Colonic mucosa (tissue), 4 donors: ENCODE data around the gene XRN1. TPM values are rescaled to one million over a fixed set of nuclear protein-coding genes. Genes with fewer than 3 reads are reported as not detected.
"Not testable (repeated sequence)": the region's sequence is repeated elsewhere in the genome, so short reads cannot be mapped to it uniquely, and the experiment has no call there.

ENCODE experiments used
- DNase-seq: peaks from one replicate; pipeline ENCODE4 v3.0.0-alpha.2; 2020
- H3K27ac ChIP-seq: fragments of 200-600 bp; one replicate; pipeline ENCODE4 v1.8.0; 2021
- H3K27me3 ChIP-seq: fragments of 200-600 bp; one replicate; pipeline ENCODE4 v1.8.0; 2021
- H3K36me3 ChIP-seq: fragments of 200-600 bp; one replicate; pipeline ENCODE4 v1.8.0; 2021
- H3K4me1 ChIP-seq: fragments of 200-600 bp; one replicate; pipeline ENCODE4 v1.8.0; 2021; ENCODE audit warnings: mild to moderate bottlenecking
- H3K4me3 ChIP-seq: fragments of 200-600 bp; one replicate; pipeline ENCODE4 v1.8.0; 2021
- H3K9ac ChIP-seq, 2 donors: one replicate each; pipeline ENCODE4 v1.7.0; 2013; ENCODE audit warnings: control low read depth in 2 of 2, low read depth in 2 of 2, low read length in 2 of 2
- H3K9me3 ChIP-seq: fragments of 200-600 bp; one replicate; pipeline ENCODE4 v1.8.0; 2021
- intact Hi-C: fragments of 100-400 bp; cut with DNase I; formaldehyde crosslinking; loops from one replicate; pipeline ENCODE4 v1.14.1; 2022
- total RNA-seq, 2 donors: library from RNA; stranded (reverse); fragmentation: NEBNext Ultra II Directional in 1 of 2; extraction: Animal tissue kit (Norgen Biotek cat#: 25700) in 1 of 2; gene quantifications; one replicate each; pipeline ENCODE4 v1.2.1, GENCODE V29; 2021
- TF ChIP-seq, protein P1 (sequence below): fragments of 200-600 bp; IDR thresholded peaks from one replicate; pipeline ENCODE4 v1.8.0; 2022; ENCODE audit warnings: antibody characterized with exemption, mild to moderate bottlenecking
- donor health status: healthy.
- donor health status: DM: no; HTN: no; CAD: no.
- donor health status: DM: no; HTN: no; CAD: no.

The XRN1 gene
- total RNA-seq, 2 donors from 2014 or later = 23.3 to 57.0 TPM

DNA sequence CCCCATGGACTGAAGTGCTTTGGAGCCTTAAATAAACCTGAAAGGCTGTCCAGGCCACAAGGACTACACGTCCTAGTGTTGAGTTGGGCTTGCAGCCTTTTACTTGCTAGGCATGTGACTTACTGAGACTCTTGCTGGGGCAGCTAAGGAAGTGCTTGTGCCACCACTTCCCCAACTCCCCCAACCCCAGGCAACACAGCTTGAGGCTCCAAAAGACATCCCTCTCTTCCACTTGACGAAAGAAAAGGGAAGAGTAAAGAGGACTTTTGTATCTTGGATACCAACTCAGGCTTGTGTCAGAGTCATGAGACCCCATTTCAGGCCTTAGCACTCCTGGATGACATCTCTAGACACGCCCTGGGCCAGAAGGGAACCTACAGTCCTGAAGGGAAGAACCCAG is 109.8 kb downstream of the XRN1 start:
- Histone ChIP-seq H3K27me3 (no peaks in the 10 kb centered on the region), H3K36me3 (no peaks in the 10 kb centered on the region), H3K9ac (no peak overlapping the region), H3K4me3 (no peak overlapping the region), H3K27ac (no peak overlapping the region), H3K4me1 (no peaks in the 10 kb centered on the region), H3K9me3 (no peaks in the 10 kb centered on the region)
- no peak for DNase-seq
- intact Hi-C loops = no loop called here
- TF ChIP-seq, protein P1, sequence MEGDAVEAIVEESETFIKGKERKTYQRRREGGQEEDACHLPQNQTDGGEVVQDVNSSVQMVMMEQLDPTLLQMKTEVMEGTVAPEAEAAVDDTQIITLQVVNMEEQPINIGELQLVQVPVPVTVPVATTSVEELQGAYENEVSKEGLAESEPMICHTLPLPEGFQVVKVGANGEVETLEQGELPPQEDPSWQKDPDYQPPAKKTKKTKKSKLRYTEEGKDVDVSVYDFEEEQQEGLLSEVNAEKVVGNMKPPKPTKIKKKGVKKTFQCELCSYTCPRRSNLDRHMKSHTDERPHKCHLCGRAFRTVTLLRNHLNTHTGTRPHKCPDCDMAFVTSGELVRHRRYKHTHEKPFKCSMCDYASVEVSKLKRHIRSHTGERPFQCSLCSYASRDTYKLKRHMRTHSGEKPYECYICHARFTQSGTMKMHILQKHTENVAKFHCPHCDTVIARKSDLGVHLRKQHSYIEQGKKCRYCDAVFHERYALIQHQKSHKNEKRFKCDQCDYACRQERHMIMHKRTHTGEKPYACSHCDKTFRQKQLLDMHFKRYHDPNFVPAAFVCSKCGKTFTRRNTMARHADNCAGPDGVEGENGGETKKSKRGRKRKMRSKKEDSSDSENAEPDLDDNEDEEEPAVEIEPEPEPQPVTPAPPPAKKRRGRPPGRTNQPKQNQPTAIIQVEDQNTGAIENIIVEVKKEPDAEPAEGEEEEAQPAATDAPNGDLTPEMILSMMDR = no peak

DNA sequence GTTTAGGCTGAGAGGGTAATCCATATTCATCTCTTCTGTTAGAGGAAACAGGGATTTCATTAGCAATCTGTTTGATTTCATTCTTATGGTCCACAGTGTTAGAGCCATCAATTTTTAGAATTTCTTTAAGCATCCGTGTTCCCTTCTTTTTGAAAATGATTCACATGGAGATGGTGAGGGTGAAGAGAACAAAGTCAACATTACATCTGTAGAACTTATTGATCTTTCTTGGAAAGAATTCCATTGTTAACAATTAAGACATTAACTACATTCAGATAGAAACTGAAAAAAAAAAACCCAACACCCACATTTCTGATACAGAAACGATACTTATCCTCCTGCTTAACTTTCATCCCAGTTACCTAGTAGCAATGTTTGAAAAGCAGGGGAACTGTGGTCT is 115.4 kb downstream of the XRN1 start:
- no peak overlapping the region for H3K4me3 ChIP-seq
- TF ChIP-seq, protein P1 = no peak

DNA sequence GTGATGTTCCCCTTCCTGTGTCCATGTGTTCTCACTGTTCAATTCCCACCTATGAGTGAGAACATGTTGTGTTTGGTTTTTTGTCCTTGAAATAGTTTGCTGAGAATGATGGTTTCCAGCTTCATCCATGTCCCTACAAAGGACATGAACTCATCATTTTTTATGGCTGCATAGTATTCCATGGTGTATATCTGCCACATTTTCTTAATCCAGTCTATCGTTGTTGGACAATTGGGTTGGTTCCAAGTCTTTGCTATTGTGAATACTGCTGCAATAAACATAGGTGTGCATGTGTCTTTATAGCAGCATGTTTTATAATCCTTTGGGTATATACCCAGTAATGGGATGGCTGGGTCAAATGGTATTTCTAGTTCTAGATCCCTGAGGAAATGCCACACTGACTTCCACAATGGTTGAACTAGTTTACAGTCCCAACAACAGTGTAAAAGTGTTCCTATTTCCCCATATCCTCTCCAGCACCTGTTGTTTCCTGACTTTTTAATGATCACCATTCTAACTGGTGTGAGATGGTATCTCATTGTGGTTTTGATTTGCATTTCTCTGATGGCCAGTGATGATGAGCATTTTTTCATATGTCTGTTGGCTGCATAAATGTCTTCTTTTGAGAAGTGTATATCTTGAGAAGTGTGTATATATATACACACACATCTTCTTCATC is 123.4 kb downstream of the XRN1 start:
- H3K27me3 ChIP-seq, H3K4me3 ChIP-seq, DNase-seq, H3K4me1 ChIP-seq, H3K27ac ChIP-seq, H3K9me3 ChIP-seq, H3K36me3 ChIP-seq, intact Hi-C loops, H3K9ac ChIP-seq: not testable (repeated sequence)

More for the DNA sequence above, 115.4 kb downstream of the XRN1 start:
- Histone ChIP-seq H3K27ac (no peak overlapping the region), H3K9me3 (no peaks in the 10 kb centered on the region), H3K36me3 (peaks cover 14% of the 10 kb centered on the region), H3K4me1 (no peaks in the 10 kb centered on the region), H3K27me3 (no peaks in the 10 kb centered on the region), H3K9ac (no peak overlapping the region)
- DNase-seq = no peak
- intact Hi-C loops = no loop called here

DNA sequence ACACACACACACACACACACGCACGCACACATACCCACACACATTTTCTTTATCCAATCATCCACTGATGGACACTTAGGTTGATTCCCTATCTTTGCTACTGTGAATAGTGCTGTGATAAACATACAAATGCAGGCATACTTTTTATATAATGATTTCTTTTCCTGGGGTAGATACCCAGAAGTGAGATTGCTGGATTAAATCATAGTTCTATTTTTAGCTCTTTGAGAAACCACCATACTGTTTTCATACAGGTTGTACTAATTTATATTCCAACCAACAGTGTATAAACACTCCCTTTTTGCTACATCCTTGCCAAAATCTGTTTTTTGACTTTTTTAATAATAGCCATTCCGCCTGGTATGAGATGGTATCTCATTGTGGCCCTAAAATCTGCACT is 127.9 kb downstream of the XRN1 start:
- Histone ChIP-seq H3K27me3 (no peaks in the 10 kb centered on the region), H3K9ac (no peak overlapping the region), H3K9me3 (no peaks in the 10 kb centered on the region), H3K4me1 (no peaks in the 10 kb centered on the region), H3K27ac (no peak overlapping the region), H3K36me3 (no peaks in the 10 kb centered on the region), H3K4me3 (no peak overlapping the region)
- intact Hi-C loops = no loop called here
- no peak for DNase-seq
- TF ChIP-seq, protein P1 = no peak

DNA sequence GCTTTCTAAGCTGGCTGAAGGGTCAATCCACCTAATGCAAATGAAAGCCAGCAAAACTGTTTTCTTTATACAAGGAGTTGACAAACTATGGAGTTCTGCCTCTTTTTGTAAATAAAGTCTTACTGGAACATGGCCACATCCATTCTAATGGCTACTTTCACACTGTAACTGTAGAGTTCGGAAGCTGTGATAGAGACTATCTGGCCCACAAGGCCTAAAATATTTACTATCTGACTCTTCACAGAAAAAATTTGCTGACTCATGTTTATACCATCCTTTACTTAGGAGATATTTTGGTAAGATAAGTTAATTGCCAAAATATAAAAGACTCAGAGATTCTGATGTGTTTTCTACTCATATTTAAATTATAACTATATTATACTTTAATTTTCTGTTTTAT is 128.7 kb downstream of the XRN1 start:
- no peaks in the 10 kb centered on the region for H3K9me3 ChIP-seq
- H3K27me3 ChIP-seq = no peaks in the 10 kb centered on the region
- H3K36me3 ChIP-seq = no peaks in the 10 kb centered on the region
- TF ChIP-seq, protein P1 = no peak
- H3K4me1 ChIP-seq = no peaks in the 10 kb centered on the region
- no peak overlapping the region for H3K27ac ChIP-seq
- intact Hi-C loops = no loop called here
- no peak overlapping the region for H3K9ac ChIP-seq
- no peak overlapping the region for H3K4me3 ChIP-seq
- no peak for DNase-seq

DNA sequence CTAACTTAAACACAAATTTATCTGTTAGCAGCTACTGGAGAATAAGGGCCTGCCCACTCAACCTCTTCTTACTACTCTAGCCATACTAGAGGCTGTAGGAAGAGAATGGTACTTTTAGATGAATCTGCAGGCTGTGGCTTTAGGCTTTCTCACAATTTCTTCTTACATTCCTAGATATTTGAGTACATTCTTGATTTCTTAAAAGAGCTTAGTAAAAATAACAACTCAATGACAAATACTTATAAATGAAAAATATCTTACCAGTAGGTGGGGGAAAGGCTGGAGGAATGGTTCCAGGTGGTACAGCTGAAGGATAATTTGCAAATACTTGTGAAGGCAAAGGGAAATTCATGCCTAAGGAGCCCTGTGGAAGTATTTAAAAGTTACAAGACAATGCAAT is 129.5 kb downstream of the XRN1 start:
- TF ChIP-seq, protein P1 = no peak
- no peaks in the 10 kb centered on the region for H3K9me3 ChIP-seq
- DNase-seq = no peak
- no peak overlapping the region for H3K4me3 ChIP-seq
- no peaks in the 10 kb centered on the region for H3K4me1 ChIP-seq
- no peaks in the 10 kb centered on the region for H3K27me3 ChIP-seq
- H3K36me3 ChIP-seq = no peaks in the 10 kb centered on the region
- H3K9ac ChIP-seq = no peak overlapping the region
- intact Hi-C loops = no loop called here
- no peak overlapping the region for H3K27ac ChIP-seq

DNA sequence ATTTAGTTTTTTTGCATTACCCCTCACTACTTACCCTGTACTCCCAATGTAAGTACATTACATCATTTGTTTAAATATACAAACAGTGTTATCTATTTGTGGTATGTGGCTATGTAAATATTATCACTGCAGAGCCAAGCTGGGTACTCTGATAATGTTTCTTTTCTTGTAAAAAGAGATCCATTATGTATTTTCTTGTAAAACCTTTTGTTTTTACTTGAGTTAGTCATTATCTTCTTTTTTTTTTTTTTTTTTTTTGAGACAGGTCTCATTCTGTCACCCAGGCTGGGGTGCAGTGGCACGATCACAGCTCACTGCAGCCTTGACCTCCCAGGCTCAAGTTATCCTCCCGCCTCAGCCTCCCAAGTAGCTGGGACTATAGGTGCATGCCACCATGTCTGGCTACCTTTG is 131.9 kb downstream of the XRN1 start:
- H3K9ac ChIP-seq, H3K36me3 ChIP-seq, H3K4me1 ChIP-seq, H3K9me3 ChIP-seq, H3K4me3 ChIP-seq, DNase-seq, intact Hi-C loops, H3K27me3 ChIP-seq, H3K27ac ChIP-seq: not testable (repeated sequence)
